SKM-1 (cell line): ENCODE measurements around the gene BMF.
A peak's percentile ranks its signal among the peaks of the same experiment; 100 is the strongest.
"Not testable (repeated sequence)": the region's sequence is repeated elsewhere in the genome, so short reads cannot be mapped to it uniquely, and the experiment has no call there.

ENCODE experiments used
- DNase-seq: peaks from one replicate; lab custom pipeline; 2025; ENCODE audit not compliant: unreplicated experiment; lab: John Stamatoyannopoulos, UW

BMF gene

DNA sequence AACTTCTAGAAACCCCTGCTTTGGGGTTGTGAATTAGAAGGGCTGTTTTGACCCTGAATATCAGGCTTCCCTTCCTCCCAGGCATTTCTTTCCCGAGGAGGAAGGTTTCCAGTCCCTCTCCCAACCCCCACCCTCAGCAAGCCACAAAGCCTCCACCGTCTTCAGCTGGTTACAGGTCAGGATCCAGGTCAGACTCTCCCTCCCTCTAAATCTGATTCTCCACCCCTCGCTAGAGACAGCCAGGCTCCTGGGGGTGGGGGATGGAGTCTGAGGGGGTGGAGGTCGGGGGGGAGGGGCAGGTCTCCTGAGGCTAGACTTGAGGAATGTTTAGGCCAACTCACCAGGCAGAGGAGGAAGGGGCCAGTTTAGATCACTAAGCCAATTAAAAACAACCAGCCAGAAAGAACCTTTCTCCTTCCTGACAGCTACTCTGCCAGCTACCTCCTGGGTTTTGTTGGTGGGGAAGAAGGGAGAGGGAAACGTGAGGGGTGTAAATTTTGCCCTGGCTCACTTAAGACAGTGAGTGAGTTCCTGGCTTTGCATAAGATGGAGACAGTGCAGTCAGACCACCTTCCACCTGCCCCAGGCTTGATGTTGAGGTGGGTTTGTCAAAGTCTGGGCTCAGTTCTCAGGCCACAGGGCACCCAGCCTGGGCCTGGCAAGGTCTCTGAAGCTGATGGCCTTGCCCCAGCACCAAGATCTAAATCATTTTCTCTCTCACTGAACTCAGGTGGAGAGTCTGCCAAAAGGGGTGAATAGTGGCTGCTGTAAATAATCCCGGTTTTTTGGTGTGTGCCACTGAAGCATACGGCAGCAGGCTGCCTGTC lies 19.5 kb downstream of the BMF start:
- peak; percentile 58 for DNase-seq

- DNase-seq: peak; percentile 58
Measured at GRCh38 chr15:40087991-40088928, 20.4 kb downstream of the BMF start.

DNA sequence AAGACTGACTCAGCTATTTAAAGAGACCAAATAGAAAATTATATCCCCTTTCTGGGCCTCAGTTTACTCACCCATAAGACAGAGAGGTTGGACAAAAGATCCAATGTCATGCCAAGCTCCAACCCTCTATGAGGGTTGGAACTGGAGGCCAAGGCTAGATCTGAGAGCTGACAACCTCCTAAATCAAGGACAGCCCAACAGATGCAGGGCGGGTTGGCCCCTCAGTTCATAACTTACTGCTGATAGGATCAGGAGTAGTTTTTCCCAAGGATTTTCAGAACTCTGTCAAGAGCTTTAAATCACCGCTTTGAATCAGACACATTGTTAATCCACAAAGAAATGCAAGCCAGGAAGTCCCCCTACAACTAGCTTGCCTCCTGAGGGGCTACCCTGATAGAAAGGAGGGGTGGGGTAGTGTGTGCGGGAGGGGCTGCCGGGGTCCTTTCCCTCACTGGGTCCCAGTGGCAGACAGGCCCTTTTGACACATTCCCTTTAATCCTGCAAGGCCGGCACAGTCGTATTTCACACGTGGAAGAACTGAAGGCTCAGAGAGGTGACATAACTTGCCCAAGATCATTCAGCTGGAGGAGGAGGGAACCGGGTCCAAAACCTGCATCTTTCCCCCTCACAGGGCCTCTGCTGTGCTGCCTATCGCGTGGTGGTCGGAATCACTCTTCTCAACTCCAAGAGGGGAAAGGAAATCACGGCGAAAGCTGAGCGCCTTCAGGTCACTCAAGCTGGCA lies 21.4 kb downstream of the BMF start:
- no peak for DNase-seq

GRCh38 chr15:40085266-40085665 lies 23.4 kb downstream of the BMF start:
- no peak for DNase-seq

DNA sequence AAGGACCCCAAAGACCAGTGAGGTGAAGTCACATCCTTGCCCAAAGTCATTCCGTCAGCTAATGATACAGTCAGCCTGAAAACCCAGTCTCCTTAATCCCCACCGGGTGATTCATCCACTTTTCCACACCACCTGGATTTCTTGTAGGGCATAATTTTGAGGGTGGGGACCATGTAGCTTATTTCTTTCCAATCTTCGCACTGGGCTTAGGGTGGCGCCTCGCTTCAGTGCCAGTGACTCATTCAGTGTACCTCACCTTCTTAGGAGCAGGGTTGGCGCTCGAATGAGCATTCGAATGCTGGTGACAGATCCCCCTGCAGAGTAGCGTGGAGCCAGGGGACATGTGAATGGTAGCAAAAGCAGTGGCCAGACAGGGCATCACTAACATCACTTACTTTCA lies 24.0 kb downstream of the BMF start:
- DNase-seq: no peak

DNA sequence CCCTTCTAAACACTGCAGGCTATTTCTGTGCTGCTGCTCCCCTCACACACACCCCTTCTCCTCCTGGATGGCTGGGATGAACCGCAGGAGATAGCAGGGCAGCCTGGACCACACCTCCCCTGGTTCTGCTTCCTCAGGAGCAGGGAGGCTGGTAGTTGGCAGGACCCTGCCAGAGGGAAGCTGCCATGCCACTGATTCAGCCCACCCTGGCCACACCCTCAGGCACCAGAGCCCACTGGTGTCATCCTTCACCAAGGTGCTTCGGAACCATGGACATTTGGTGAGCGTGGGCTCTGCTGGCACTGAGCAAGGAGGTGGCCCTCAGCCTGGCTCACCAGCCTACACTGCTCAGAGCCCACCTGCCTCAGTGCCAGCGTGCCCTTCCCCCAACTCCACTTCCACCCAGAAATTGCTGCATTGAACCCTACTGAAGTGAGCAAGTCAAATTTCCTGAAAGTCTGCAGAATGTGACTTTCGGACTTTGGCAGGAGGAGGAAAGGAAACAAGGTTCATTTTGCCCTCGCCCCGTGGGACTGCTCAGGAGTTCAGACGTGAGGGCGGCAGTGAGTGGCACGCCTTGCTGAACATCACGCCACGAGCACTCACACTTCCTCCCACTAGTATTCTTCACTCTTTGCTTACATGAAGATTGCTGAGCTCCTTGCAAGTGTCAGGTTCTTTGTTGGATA lies 26.3 kb downstream of the BMF start:
- no peak for DNase-seq

GRCh38 chr15:40081691-40082194 lies 26.9 kb downstream of the BMF start:
- DNase-seq: no peak

- no peak for DNase-seq
Measured at GRCh38 chr15:40080847-40081246, 27.8 kb downstream of the BMF start.

GRCh38 chr15:40080104-40080503 lies 28.6 kb downstream of the BMF start:
- no peak for DNase-seq

DNA sequence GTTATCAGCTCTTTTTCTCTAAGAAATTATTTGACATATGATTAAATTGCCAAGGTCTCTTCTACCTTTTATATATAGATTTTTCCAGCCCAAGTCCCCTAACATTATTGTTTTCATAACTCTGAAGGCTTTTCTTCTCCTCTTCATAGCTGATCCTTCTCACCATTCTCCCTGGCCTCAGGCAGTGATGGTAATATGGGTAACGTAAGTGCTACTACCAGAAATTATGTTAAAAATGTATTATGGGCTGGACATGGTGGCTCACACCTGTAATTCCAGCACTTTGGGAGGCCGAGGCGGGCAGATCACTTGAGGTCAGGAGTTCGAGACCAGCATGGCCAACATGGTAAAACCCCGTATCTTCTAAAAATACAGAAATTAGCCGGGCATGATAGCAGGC lies 29.2 kb downstream of the BMF start:
- no peak for DNase-seq

GRCh38 chr15:40075298-40076044 lies 33.2 kb downstream of the BMF start:
- no peak for DNase-seq

GRCh38 chr15:40074656-40075055 lies 34.0 kb downstream of the BMF start:
- DNase-seq: not testable (repeated sequence)

GRCh38 chr15:40073716-40074490 lies 34.8 kb downstream of the BMF start:
- DNase-seq: not testable (repeated sequence)

DNA sequence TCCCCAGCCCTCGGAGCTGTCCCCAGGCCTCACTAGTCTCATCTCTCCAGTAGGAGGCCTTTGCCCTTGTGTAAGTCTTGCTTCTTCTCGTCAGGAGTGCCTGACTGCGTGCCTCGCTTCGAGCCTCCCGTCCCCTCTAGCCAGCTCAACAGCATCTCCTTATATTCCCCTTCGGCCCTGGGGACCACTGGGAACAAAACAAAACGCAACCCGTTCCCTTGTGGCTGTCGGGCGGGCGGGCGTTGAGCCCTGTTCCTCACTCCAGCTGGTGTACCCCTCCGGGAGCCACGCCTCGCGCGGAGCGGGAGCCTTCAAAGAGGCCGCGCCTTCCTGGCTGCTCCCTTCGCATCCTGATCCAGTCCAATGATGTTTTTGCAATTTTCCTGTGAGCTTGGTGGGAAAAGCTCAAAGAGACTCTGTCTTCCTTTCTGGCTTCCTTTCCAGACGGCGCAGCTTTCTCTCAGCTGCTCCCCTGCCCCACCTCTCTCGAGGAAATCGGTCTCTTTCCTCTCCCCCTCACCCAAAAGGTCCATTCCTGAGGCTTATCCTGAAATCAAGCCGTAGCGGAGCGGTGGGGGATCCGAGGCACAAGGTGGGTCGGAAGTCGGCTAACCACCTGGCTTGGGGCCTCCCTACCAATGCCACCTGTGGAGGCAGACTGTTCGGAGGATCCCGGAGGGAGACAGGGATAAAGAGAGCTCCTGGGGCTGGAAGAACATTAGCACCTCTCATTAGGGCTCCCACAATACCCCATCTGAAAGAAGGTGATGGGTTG lies 36.3 kb downstream of the BMF start:
- no peak for DNase-seq

GRCh38 chr15:40070608-40071218 lies 38.0 kb downstream of the BMF start:
- DNase-seq: no peak

- no peak for DNase-seq
Measured at GRCh38 chr15:40070166-40070557, 38.5 kb downstream of the BMF start.

- no peak for DNase-seq
Measured at GRCh38 chr15:40069178-40070165, 39.2 kb downstream of the BMF start.
